HG02642 (cell line): Measurements from ENCODE around the gene MBTD1.
"Not testable (repeated sequence)": the region's sequence is repeated elsewhere in the genome, so short reads cannot be mapped to it uniquely, and the experiment has no call there.

Source experiments
- ATAC-seq: cut with Tn5 transposase; IDR thresholded peaks from one replicate; pipeline ENCODE4 v1.9.1; 2021; ENCODE audit warnings: mild to moderate bottlenecking; ENCODE audit not compliant: unreplicated experiment, poor library complexity

Gene MBTD1

DNA sequence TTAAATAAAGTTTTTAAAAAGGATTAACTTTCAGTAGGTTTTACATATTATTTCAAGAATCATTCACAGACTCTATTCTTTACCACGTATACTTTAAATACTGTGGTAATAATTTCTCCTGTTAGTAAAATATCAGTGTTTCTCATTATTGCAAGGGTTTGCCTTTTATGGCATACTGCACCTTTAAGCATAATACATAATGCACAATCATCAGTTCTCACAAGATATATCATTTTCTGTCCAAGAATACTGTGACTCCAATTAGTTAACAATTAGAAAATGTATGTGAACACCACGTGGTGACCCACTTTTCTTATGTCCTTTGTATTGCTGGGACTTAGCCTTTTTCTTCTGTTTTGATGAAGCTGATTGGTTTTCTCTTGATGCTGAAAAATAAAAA, 68.0 kb downstream of the MBTD1 start:
- no peak for ATAC-seq

DNA sequence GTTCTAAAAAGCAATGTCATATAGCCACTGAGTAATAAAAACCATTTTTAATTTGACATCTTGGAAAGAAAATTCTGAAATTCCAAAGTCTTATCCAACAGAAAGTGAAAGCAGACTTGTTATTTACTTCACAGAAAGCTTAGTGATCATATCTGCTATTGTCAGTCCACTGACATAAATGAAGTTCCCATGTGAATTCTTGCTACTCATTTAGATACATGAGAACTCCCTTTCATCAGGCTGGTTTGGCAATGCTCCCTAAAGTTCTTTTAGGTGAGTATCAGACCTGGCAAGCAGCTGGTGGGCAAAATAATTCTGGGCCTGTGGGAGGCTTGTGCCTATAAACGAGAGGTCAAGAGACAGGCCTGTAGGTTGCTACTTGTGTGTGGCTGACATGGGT, 70.2 kb downstream of the MBTD1 start:
- ATAC-seq: no peak

DNA sequence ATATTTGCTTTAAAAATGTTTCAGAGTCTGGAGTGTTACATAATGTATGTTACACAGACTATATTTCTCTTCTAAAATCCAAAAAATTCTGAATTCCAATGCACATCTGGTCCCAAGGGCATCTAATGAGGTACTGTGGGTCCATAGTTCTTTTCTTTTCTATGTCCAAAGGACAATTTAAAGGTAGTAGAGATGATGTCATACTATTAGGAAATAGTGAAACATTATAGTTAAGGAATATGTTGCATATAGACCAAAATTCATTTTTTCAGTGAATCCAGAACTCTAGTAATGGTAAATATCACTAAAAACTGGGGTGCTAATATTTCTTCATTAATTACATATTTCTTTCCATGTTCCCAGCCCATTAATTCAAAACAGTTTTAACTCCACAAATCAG, 70.7 kb downstream of the MBTD1 start:
- ATAC-seq: no peak

DNA sequence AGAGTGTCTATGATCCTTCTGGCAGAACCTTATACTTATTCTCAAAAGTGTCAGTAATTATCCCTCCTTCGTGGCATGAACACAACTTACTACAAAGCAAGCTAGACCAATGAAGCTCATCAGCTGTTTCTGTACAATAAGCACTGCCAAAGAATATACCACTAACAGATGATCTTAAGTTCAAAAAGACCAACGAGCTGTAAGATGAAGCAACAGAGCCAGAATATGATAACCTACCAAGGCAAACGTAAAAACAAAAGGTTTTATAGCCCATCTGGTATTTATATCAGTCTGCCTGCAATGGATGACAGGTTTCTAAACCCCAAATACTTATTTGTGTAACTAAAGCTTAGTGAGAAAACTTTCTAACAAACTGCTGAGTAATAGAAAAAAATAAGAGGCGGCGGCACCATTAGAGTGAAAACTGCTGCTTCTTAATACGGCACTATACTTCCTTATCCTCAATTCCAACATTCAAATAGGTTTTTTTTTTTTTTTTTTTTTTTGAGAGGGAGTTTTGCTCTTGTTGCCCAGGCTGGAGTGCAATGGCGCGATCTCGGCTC, 71.5 kb downstream of the MBTD1 start:
- ATAC-seq: no peak

DNA sequence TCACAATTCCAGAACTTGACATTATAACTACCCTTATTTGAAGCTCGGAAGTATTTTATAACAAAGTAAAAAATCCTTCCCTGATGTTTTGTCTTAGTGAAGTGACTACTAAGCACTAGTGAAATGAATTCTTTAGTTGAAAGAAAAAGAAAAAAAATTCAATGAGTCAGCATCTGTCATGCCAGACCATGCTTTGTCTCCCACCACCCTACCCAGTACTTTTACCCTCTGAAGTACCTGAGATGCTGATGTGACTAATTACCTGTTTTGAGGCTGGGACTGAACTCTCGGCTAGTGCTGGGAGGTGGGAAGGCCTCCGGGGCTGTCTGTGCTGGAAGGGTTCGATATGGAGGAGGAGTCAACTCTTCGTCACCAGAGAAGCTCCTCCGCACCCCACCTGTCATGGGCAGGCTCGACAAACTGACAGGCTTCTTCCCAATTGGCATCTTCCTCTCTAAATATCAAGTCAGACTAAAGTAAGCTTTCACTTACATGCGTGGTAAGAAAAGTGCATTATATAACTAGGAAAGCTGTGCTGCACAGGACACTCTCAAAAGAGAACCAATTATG, 74.0 kb downstream of the MBTD1 start:
- no peak for ATAC-seq

DNA sequence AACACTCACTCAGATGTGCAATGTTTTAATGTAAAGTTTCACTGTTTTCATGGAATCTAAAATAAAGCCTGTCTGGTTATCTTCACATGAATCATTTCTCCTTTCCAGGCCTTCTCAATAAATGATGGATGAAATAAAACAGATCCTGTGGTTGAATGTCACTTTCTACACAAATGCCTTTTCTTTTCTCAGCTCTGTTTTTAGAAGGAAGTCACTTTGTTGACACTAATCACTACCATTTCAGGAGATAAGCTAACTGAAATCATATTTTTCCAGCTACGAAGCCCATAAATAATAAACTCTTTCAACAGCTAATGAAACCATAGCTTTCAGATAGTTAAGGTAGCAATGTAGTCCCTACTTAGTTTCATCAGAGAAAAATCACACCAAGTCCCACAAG, 75.7 kb downstream of the MBTD1 start:
- no peak for ATAC-seq

DNA sequence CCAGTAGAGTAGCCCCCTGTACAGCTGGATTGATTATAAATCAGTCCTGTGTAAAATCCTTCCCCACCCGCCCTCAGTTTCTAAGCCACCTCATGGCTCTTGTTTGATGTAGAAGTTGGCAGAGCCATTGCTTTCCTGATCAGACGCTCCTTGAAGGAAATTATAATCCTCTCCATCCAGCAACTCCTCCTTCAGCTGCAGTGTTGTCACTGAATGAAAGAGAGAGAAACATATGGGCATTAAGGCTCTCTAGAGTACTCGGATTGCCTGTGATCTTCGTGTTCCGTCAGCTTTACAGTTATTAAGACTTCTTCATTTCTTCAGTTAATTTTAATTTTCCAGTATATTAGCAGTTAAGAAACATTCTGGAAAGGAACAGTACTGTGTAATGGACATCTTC, 79.4 kb downstream of the MBTD1 start:
- ATAC-seq: no peak

DNA sequence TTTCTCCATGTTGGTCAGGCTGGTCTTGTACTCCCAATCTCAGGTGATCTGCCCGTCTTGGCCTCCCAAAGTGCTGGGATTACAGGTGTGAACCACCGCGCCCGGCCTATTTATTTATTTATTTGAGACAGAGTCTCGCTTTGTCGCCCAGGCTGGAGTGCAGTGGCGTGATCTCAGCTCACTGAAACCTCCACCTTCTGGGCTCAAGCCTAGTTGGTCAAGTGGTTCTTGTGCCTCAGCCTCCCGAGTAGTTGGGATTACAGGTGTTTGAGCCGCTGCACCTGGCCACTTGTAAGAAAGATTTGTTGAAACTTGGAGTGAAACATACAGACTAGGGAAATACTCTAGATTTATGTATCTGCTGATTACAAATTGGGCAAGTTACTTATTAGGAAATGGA, 87.8 kb downstream of the MBTD1 start:
- not testable (repeated sequence) for ATAC-seq

DNA sequence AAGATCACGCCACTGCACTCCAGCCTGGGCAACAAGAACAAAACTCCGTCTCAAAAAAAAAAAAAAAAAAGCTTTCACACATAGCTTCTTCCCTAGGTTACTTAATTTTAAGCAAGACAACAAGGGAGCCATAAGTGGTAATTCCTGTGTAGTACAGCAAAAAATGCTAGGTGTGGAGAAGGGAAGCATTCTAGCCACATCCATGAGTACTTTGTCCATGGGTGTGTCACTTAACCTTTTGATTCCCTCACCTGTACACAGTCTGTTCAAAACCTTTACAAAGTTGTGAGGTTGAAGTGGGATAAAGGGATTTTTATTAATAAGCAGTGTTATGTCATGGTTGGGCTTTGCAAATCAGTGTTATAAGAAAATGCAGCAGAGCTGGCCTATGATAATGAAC, 89.1 kb downstream of the MBTD1 start:
- no peak for ATAC-seq

DNA sequence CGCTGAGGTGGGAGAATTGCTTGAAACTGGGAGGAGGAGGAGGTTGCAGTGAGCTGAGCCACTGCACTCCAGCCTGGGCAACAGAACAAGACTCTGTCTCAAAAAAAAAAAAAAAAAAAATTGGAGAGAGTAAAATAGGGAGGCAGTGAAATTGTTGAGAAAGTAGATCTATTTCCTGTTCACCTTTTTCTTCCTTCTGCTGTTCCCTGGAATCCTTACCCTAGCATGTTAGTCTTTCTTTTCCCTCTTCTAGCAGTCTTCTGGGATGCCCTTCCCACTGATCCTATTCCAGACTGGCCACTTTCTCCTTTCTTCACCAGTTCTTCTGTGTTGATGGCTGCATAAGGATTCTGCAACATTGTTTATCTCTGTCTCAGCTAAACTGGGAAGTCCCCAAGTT, 90.5 kb downstream of the MBTD1 start:
- ATAC-seq: no peak

DNA sequence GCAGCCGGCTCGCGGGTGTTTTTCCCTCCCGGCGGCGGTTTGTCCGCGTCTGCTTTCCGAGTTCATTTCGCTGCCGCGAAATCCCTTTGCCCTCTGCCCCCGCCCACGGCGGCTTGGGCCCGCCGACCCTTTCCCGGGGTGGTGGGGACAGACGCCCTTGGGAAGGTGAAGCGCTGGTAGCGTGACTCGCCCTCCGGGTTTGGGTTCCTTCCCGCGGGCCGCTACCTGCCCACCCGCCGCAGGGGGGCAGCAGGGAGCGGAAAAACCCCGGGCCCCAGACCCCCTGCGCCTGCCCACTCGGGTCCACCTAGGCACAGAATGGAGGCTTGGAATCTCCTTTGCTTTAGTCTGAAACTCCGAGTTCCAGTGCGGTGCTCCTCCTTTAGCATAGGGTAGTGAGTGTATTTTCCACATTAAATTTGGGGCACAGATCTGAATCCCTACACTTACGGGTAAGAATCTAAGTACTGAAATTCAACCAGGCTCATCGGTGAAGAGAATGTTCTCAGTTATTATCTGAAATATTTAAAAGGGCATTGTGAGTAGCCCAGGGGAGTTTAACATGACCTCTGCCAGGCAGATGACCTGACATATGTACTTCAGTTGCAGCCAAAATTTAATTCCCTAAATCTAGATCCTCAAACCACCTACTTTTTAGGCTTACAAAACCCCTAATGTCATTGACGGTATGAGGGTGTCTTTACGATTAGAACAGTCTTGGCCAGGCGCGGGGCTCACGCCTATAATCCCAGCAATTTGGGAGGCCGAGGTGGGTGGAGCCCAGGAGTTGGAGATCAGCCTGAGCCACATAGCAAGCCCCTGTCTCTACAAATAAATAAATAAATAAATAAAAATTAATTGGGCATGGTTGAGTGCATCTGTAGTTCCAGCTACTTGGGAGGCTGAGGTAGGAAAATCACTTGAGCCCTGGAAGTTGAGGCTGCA, 92.6 kb downstream of the MBTD1 start:
- ATAC-seq: peak; percentile 55

DNA sequence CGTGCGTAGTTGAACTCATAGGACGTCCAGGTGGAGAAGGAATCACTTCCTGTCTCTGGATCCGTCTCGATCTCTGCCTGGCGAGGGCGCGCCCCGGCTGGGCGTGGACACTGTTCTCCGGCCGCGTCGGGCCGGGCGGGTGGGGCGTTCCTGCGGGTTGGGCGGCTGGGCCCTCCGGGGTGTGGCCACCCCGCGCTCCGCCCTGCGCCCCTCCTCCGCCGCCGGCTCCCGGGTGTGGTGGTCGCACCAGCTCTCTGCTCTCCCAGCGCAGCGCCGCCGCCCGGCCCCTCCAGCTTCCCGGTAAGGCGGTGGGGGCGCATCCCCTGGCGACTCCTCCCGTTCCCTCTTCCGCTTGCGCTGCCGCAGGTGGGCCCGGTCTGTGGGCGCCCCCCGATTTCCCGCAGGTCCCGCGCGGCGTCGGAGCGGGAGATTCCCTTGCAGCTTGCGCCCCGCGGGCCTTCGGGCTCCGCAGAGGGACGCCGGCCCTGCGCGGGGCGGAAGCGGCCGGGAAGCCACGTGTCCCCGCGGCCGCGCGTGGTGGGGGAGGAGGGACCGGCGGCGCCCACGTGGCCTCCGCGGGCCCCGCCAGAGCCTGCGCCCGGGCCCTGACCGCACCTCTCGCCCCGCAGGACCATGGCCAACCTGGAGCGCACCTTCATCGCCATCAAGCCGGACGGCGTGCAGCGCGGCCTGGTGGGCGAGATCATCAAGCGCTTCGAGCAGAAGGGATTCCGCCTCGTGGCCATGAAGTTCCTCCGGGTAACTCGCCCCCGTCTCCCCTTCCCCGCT, 93.5 kb downstream of the MBTD1 start, which contains the start of gene NME2:
TSS of gene NME2 (plus strand) at position 214 of the 789 bp plus-strand sequence. CDS start at position 634, 420 bp downstream.
- ATAC-seq: peak; percentile 89

DNA sequence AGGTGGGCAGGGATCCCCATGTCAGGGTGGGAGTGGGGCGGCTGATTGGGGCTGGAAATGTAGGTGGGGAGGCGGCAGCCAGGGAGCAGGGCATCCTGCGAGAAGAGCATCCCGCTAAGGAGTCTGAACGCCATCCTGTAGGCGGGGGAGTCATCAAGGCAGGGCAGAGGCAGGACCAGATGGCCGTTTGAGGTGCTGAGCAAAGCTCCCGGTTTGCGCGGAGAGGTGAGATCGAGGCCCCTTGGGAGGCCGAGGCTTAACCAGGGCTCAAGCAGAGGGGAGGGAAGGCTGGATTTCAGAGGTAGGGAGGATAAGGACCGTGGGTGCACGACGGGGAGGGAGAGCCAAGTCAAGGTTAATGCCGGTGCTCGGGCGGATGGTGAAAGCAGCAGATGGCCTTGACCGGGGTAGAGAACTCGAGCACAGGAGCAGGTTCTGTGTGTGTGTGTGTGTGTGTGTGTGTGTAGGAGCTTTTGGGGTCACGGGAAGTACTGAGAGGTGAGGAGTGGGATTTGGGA, 94.1 kb downstream of the MBTD1 start:
- ATAC-seq: peak; percentile 22

DNA sequence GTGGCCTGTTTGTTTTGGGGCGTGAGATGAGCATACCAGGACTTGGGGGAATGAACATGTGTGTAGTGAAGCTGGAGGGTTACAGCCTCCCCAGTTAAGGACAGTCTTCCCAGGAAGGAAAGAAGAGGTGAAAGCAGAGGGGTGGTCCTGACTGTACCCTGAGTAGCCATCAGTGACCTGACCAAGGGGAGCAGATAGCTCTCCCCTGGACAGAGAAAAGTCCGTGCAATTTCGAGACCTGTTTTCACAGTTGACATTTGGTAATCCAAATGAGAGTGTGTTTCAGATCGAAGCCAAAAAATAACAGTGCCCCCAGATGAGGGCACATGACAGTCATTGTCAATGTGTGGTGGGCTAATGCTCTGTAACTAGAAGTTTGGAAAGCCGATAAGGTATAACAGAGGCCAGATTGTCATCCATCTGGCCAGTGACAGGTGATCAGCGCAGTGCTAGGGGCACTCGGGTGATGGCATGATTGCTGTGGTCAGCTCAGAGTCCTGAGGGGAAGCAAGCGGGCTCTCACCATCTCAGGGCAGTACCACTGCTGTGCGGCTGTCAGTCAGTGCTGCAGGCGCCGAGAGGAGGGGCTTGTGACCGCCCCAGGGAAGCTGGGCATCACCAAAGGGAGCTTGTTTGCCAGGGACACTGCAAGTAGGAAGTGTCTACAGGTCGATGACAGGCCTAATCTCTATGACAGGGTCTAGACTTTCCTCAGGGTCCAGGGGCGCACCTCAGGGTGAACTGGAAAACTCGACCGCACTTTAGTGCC, 94.8 kb downstream of the MBTD1 start:
- no peak for ATAC-seq

DNA sequence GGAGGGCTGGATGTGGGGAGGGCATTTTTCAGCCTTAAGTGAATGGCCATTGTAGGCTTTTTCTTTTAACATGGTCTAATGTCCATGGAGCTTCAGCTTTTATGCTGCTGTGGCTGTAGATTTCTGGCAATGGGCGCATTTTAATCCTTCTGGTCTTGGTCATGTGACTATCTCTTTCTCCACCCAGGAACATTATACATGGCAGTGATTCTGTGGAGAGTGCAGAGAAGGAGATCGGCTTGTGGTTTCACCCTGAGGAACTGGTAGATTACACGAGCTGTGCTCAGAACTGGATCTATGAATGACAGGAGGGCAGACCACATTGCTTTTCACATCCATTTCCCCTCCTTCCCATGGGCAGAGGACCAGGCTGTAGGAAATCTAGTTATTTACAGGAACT, 98.3 kb downstream of the MBTD1 start:
- ATAC-seq: no peak

DNA sequence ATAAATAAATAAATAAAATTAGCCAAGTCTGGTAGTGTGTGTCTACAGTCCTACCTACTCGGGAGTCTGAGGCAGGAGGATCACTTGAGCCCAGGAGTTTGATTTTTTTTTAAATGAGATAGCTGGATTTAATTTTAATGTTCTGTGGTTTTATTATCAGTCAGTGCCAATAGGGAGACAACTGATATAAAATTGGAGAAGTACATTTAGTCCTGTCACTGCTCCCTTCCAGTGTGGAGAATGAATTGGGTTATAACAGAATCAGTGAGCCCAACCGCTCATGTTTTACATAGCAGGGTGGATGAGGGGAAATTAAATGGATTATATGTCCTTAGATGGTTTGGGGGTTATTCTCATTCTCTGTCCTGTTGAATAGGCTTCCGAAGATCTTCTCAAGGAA, 100.2 kb downstream of the MBTD1 start:
- no peak for ATAC-seq

DNA sequence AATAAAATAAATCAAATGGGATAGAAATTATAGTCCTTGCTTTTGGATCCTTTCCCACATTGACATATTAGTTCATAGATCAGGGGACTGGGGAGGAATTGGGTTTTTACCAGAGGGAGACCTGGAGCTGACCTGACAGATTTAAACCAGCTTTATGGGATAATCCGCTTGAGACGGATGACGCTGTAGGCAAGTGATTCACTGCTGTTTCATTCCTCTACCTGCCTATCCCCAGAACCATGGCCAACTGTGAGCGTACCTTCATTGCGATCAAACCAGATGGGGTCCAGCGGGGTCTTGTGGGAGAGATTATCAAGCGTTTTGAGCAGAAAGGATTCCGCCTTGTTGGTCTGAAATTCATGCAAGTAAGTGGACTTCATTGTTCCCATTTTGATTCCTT, 104.4 kb downstream of the MBTD1 start:
- ATAC-seq: no peak

DNA sequence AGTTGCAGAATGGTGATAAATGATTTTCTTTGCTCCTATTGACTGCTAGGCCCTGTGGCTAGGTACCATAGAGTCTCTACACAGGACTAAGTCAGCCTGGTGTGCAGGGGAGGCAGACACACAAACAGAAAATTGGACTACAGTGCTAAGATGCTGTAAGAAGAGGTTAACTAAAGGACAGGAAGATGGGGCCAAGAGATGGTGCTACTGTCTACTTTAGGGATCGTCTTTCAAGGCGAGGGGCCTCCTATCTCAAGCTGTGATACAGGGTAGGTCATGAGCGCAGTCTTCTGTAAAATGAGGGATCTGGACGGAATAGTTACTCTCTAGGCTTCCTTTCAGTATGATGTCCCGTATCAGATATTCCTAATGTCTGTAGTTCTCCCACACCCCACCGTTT, 105.7 kb downstream of the MBTD1 start:
- no peak for ATAC-seq

DNA sequence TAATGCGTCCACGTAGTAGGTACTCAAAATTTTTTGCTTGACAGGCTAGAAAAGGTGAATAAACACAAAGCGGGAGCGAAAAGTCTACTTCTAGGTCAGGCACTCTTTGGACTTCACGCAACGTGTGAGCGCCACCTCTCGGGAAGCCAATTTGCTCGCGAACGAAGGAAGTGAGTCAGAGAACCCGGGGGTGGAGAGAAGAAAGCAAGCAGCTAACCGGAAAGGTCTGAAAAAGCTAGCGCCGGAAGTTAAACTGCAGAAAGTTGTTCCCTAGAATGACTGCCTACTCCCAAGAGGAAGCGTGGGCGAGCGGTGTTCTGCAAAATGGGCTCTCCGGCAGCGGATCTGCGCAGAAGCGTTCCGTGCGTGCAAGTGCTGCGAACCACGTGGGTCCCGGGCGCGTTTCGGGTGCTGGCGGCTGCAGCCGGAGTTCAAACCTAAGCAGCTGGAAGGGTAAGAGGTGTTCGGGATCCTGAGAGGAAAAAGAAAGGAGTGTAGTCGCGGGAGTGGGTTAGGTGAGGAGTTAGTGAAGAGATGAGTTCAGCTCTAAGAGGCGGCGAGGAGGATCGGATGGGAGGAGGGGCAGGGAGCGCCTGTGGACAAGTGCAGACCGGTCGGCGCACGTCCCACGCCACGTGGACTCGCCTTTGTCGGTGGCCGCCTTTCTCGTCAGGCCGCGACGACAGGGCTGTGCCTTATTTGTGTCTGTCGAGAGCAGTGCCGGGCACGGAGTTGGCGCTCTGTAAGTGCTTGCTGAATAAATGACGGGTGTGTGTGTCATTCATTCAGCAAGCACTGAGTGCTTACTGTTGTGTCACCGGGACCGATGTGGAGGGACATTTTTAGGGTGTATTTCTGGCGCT, 106.4 kb downstream of the MBTD1 start, which contains the start of gene NME1:
TSS of gene NME1 (plus strand) at position 350 of the 863 bp plus-strand sequence. CDS start 2,096 bp downstream, outside the sequence.
- ATAC-seq: peak; percentile 93
